GM12864 (cell line): Measurements from ENCODE around the gene NFKB1.
A peak's percentile ranks its signal among the peaks of the same experiment; 100 is the strongest.

Source experiments
- DNase-seq: peaks from one replicate; pipeline ENCODE4 v3.0.0-alpha.2; 2011; ENCODE audit warnings: low read depth
- H3K4me3 ChIP-seq: 2 replicates; pipeline ENCODE4 v1.5.1; 2011; ENCODE audit warnings: mild to moderate bottlenecking, low read depth, low read length, control low read depth
- TF ChIP-seq, protein P1 (sequence below): IDR thresholded peaks from 2 replicates; pipeline ENCODE4 v1.5.1; 2011; ENCODE audit warnings: low read depth, mild to moderate bottlenecking, moderate library complexity, low read length, control low read depth, inconsistent platforms; ENCODE audit errors: missing control alignments

The NFKB1 gene

DNA sequence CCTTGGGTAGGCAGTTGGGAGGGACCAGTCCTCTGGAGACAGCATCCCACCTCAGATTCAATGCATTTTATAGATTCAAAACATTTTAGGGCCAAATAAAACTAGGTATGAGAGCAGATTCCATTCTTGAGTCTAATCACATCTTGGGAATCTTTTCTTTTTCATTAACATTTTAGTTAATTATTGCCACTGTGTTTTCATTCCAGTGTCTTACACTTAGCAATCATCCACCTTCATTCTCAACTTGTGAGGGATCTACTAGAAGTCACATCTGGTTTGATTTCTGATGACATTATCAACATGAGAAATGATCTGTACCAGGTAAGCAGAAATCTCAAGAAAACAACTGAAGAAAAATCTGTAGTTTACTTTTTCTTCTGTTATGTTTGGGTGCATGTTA, 99.5 kb downstream of the NFKB1 start:
- no peak for DNase-seq
- TF ChIP-seq, protein P1, sequence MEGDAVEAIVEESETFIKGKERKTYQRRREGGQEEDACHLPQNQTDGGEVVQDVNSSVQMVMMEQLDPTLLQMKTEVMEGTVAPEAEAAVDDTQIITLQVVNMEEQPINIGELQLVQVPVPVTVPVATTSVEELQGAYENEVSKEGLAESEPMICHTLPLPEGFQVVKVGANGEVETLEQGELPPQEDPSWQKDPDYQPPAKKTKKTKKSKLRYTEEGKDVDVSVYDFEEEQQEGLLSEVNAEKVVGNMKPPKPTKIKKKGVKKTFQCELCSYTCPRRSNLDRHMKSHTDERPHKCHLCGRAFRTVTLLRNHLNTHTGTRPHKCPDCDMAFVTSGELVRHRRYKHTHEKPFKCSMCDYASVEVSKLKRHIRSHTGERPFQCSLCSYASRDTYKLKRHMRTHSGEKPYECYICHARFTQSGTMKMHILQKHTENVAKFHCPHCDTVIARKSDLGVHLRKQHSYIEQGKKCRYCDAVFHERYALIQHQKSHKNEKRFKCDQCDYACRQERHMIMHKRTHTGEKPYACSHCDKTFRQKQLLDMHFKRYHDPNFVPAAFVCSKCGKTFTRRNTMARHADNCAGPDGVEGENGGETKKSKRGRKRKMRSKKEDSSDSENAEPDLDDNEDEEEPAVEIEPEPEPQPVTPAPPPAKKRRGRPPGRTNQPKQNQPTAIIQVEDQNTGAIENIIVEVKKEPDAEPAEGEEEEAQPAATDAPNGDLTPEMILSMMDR = no peak

DNA sequence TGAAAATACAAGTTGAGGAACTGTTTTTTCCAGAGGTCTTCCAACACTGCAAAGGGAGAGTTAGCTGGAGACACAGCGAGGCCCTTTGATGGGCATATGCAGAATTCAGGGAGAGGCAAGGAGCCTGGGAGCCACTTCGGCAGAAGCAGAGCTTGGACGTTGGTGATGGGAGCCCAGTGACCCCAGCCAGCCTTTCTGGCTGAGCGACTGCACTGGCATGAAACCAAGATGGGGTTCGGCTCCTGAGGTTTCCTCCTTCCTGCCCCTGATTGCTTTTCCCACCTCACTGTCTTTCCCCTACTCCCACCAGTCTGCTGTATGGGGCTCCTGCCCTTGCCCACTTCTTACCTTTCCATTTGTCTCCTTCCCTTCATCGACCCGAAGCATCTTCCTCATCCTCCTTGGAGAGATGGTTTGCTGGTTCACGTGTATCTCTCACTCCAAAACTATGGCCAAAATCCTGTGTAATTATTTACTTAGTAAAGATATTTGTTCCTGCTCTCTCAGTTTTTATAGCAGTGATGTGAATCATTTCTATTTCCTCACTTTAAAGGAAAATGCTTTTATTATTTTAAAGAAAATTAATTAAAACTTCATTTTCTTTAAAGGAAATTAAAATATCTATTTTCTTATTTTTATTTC, 100.5 kb downstream of the NFKB1 start:
- DNase-seq = no peak
- TF ChIP-seq, protein P1 = no peak
- H3K4me3 ChIP-seq = no peak overlapping the region

More for the DNA sequence above, 99.5 kb downstream of the NFKB1 start:
- no peak overlapping the region for H3K4me3 ChIP-seq

DNA sequence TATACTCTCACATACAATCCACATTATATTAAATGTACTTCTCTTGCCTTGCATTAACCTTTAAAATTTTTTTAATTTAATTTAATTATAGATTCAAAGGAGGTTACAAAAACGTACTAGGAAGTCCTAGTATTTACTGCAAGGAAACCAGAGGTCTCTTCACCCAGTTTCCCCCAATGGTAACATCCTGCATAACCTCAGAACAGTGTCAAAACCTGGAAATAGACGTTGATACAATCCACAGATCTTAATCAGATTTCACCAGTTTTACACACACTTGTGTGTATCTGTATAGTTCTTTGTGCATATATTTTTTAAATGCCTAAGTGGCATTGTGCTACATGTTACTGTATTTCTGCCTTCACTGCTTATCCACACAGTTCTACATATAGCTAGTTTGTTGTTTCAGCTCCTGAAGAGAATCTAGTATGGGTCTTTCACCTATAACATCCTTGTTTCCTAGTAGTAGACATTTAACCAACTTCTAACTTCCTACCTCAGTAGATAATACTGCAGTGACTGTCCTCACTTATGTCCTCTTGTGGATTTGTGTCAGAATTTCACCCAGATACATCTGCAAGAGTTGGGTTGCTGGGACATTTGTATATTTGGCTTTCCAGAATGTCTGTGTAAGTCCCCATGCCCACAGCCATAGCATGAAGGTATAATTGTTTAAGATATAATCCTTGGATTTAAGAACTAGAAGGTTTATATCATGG, 103.2 kb downstream of the NFKB1 start:
- H3K4me3 ChIP-seq = no peak overlapping the region
- no peak for DNase-seq
- TF ChIP-seq, protein P1 = peak; percentile 12

DNA sequence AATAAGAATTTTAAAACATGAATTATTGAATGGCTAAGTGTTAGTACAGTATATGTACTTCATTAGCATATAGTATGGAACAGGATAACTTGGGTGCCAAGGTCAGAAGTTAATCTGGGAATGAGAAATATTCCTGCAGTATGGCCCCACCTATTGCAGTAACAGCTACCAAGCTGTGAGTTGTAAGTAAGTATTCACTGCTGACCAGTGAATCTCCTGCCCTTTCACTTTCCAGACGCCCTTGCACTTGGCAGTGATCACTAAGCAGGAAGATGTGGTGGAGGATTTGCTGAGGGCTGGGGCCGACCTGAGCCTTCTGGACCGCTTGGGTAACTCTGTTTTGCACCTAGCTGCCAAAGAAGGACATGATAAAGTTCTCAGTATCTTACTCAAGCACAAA, 105.1 kb downstream of the NFKB1 start:
- TF ChIP-seq, protein P1 = no peak
- no peak overlapping the region for H3K4me3 ChIP-seq
- DNase-seq = no peak

DNA sequence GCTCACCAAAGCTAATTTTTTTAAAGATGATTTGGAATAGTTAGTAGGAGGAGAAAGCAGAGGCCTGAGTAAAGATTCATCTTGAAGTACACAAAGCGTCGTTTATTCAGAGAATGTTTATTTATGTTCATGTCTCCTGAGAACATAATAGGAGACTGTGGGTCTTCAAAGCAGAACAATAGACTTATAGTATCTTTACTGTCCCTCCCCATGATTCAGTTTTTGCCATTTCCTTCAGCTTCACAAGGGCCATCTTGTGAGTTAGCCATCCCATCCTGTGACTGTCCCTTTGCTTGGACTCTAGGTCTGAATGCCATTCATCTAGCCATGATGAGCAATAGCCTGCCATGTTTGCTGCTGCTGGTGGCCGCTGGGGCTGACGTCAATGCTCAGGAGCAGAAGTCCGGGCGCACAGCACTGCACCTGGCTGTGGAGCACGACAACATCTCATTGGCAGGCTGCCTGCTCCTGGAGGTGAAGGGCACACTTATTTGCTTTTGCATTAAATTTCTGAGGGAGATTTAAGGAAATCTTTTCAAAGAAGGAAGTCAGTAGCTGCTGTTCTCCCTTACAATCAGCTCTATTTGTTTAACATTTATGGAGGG, 105.8 kb downstream of the NFKB1 start:
- H3K4me3 ChIP-seq = no peak overlapping the region
- DNase-seq = no peak
- TF ChIP-seq, protein P1 = no peak

DNA sequence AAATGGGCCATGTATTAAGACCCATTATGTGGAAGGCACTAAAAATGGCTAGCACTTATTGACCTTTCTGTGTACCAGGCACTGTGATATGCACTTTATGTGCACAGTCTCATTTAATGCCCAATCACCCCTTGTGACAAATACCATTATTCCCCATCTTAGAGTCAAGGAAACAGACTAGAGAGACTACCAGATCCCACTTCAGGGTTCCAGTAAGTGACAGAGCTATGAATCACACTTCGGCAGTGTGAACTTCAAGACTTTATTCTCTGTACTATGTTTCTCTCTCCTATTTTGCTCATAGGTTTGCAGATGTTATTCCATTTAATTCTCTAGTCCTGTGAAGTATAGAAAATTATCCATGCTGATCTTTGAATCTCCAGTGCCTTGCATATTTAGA, 107.0 kb downstream of the NFKB1 start:
- TF ChIP-seq, protein P1 = no peak
- no peak for DNase-seq
- no peak overlapping the region for H3K4me3 ChIP-seq

DNA sequence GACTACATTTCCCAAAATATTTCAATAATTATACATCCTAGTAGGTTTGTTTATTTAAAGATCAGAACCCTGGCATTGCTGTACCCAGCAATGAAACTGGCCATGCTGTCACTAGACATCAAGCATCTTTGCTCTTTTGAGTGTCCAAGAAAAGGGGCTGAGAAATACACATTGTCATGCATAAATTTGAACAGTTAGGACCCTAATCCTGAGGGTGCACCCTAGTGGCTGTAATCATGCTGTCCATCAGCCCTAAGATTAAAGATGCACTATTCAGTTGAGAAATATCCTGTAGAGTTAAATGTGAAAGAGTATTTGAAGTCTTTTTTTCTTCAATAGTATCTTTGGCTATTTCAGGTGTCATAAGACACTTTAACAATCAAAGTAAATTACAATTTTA, 108.8 kb downstream of the NFKB1 start:
- H3K4me3 ChIP-seq = no peak overlapping the region
- TF ChIP-seq, protein P1 = peak; percentile 23
- no peak for DNase-seq
